Measurements from ENCODE around the gene TBC1D22B. TPM values are rescaled to one million over a fixed set of nuclear protein-coding genes. Genes with fewer than 3 reads are reported as not detected.

TBC1D22B gene
- total RNA-seq, 2 experiments from 2014 or later, result 8.0 to 12.3 TPM

- TF ChIP-seq EZH2phosphoT487 (IDR thresholded peaks at IDR 0.05; ENCODE audit: borderline replicate concordance, low read depth, low read length) (no peak), CTCF (conservative IDR thresholded peaks at IDR 0.05; ENCODE audit: low read length) (no peak)
- DNase-seq (ENCODE audit: low spot score), result no peak
- no peak overlapping the region for H3K4me2 ChIP-seq (ENCODE audit: low read length)
These were observed 94.8 kb downstream of the TBC1D22B start for GRCh38 chr6:37352384-37352783.

GRCh38 chr6:37353761-37354525, 96.4 kb downstream of the TBC1D22B start, which contains the start of gene RNF8:
Gene RNF8, plus strand, starts transcription at chr6:37353983. Its CDS starts 182 bp downstream, at chr6:37354165.
- BruUV-seq (replicated peaks), result no TSS peak
- Histone ChIP-seq H3K9me3 (ENCODE audit: low read length) (no peaks in the 10 kb centered on the region), H3K36me3 (ENCODE audit: insufficient read depth, low read length) (no peaks in the 10 kb centered on the region), H3K79me2 (ENCODE audit: insufficient read depth, low read depth, low read length) (peaks cover 14% of the 10 kb centered on the region; the same call in 1 of the 2 replicates), H3K4me3 (ENCODE audit: low read depth, low read length, poor library complexity, severe bottlenecking) (peak within 1 kb of the TSS; percentile 95), H3K4me1 (ENCODE audit: insufficient read depth, low read length, poor library complexity, severe bottlenecking) (peaks cover 14% of the 10 kb centered on the region), H3K9me2 (ENCODE audit: insufficient read depth, low read length) (no peaks in the 10 kb centered on the region), H4K20me1 (ENCODE audit: insufficient read depth, low read length) (peaks cover 7% of the 10 kb centered on the region; the same call in 1 of the 2 replicates), H3K4me2 (ENCODE audit: low read length) (peak within 1 kb of the TSS; percentile 81), H3K27ac (ENCODE audit: low read depth, low read length, poor library complexity, severe bottlenecking) (peak within 1 kb of the TSS; percentile 35), H2AFZ (ENCODE audit: low read length) (peak within 1 kb of the TSS; percentile 99)
- no peak for TF ChIP-seq EZH2phosphoT487 (IDR thresholded peaks at IDR 0.05; ENCODE audit: borderline replicate concordance, low read depth, low read length)
- TF ChIP-seq CTCF (conservative IDR thresholded peaks at IDR 0.05; ENCODE audit: low read length), result no peak
- CTCF ChIA-PET (ENCODE audit: unreplicated experiment), result no interaction called here
- POLR2A ChIA-PET, result interaction anchor here (0.6 kb wide), 1 partner anchor 1761 kb away, joined by 4 read pairs; the partner anchor contains the start of gene SAYSD1
- intact Hi-C loops (cut with micrococcal nuclease; ENCODE audit: unreplicated experiment), result no loop called here
- DNase-seq (ENCODE audit: low spot score), result peak; percentile 92

More at GRCh38 chr6:37352384-37352783, 94.8 kb downstream of the TBC1D22B start:
- intact Hi-C loops (cut with micrococcal nuclease; ENCODE audit: unreplicated experiment), result no loop called here
- no peaks in the 10 kb centered on the region for H3K36me3 ChIP-seq (ENCODE audit: insufficient read depth, low read length)
- no TSS peak for BruUV-seq (replicated peaks)
- peaks cover 14% of the 10 kb centered on the region for H3K4me1 ChIP-seq (ENCODE audit: insufficient read depth, low read length, poor library complexity, severe bottlenecking)
- POLR2A ChIA-PET, result interaction anchor here (0.6 kb wide), 1 partner anchor 24 kb away, joined by 4 read pairs; no protein-coding TSS in a partner anchor
- CTCF ChIA-PET (ENCODE audit: unreplicated experiment), result no interaction called here
- peaks cover 12% of the 10 kb centered on the region; the same call in 1 of the 2 replicates for H3K79me2 ChIP-seq (ENCODE audit: insufficient read depth, low read depth, low read length)
- no peak overlapping the region for H2AFZ ChIP-seq (ENCODE audit: low read length)
- H3K4me3 ChIP-seq (ENCODE audit: low read depth, low read length, poor library complexity, severe bottlenecking), result no peak overlapping the region
- no peaks in the 10 kb centered on the region for H3K9me3 ChIP-seq (ENCODE audit: low read length)
- no peaks in the 10 kb centered on the region for H3K9me2 ChIP-seq (ENCODE audit: insufficient read depth, low read length)
- peaks cover 7% of the 10 kb centered on the region for H4K20me1 ChIP-seq (ENCODE audit: insufficient read depth, low read length)
- H3K27ac ChIP-seq (ENCODE audit: low read depth, low read length, poor library complexity, severe bottlenecking), result no peak overlapping the region
